Trophoblast cell (in vitro differentiated cells and primary cell): ENCODE results near the gene FBXO7.
A peak's percentile ranks its signal among the peaks of the same experiment; 100 is the strongest.

Source experiments
- DNase-seq, 2 donors: peaks; one replicate each; pipeline ENCODE4 v3.0.0-alpha.2; 2016
- H2AFZ ChIP-seq: 2 replicates; pipeline ENCODE4 v1.6.1; 2013; ENCODE audit warnings: low read length, moderate library complexity, mild to moderate bottlenecking; ENCODE audit not compliant: insufficient read depth, poor library complexity
- H2AK5ac ChIP-seq: 2 replicates; pipeline ENCODE4 v1.6.1; 2013; ENCODE audit warnings: mild to moderate bottlenecking, low read length
- H2BK120ac ChIP-seq: 2 replicates; pipeline ENCODE4 v1.6.1; 2013; ENCODE audit warnings: low read length, mild to moderate bottlenecking, moderate library complexity; ENCODE audit not compliant: insufficient read depth, poor library complexity
- H2BK12ac ChIP-seq: 2 replicates; pipeline ENCODE4 v1.6.1; 2013; ENCODE audit warnings: mild to moderate bottlenecking, low read length, moderate library complexity
- H2BK5ac ChIP-seq: 2 replicates; pipeline ENCODE4 v1.6.1; 2013; ENCODE audit warnings: low read length, low read depth, moderate library complexity, mild to moderate bottlenecking; ENCODE audit not compliant: poor library complexity
- H3K14ac ChIP-seq: 2 replicates; pipeline ENCODE4 v1.6.1; 2013; ENCODE audit warnings: mild to moderate bottlenecking, low read length
- H3K18ac ChIP-seq: 2 replicates; pipeline ENCODE4 v1.6.1; 2013; ENCODE audit warnings: mild to moderate bottlenecking, low read length
- H3K23ac ChIP-seq: 2 replicates; pipeline ENCODE4 v1.6.1; 2013; ENCODE audit warnings: low read length
- H3K27ac ChIP-seq: 2 replicates; pipeline ENCODE4 v1.5.1; 2013; ENCODE audit warnings: low read depth, mild to moderate bottlenecking, inconsistent platforms, low read length, moderate library complexity
- H3K27me3 ChIP-seq: 2 replicates; pipeline ENCODE4 v1.6.1; 2013; ENCODE audit warnings: inconsistent platforms, mild to moderate bottlenecking, low read length, moderate library complexity; ENCODE audit not compliant: insufficient read depth
- H3K36me3 ChIP-seq, 2 experiments: 1 replicate in 1 of 2; 2 replicates in 1 of 2; pipeline ENCODE4 v1.6.1; 2013; ENCODE audit warnings: low read length in 2 of 2, mild to moderate bottlenecking in 2 of 2, moderate library complexity in 1 of 2; ENCODE audit not compliant: insufficient read depth in 2 of 2, control insufficient read depth in 1 of 2
- H3K4ac ChIP-seq: 2 replicates; pipeline ENCODE4 v1.6.1; 2013; ENCODE audit warnings: low read depth, mild to moderate bottlenecking, low read length, moderate library complexity
- H3K4me1 ChIP-seq, 2 experiments: 1 replicate in 1 of 2; 2 replicates in 1 of 2; pipeline ENCODE4 v1.6.1; 2013; ENCODE audit warnings: low read length in 2 of 2, mild to moderate bottlenecking in 2 of 2, moderate library complexity in 1 of 2; ENCODE audit not compliant: insufficient read depth in 2 of 2, control insufficient read depth in 1 of 2
- H3K4me2 ChIP-seq: 2 replicates; pipeline ENCODE4 v1.6.1; 2013; ENCODE audit warnings: inconsistent platforms, mild to moderate bottlenecking, low read length, moderate library complexity
- H3K4me3 ChIP-seq: 2 replicates; pipeline ENCODE4 v1.5.1; 2013; ENCODE audit warnings: mild to moderate bottlenecking, low read depth, low read length, inconsistent platforms
- H3K79me1 ChIP-seq: one replicate; pipeline ENCODE4 v1.6.1; 2013; ENCODE audit warnings: low read length
- H3K79me2 ChIP-seq: 2 replicates; pipeline ENCODE4 v1.6.1; 2013; ENCODE audit warnings: low read length, mild to moderate bottlenecking; ENCODE audit not compliant: control insufficient read depth, insufficient read depth, poor library complexity
- H3K9ac ChIP-seq: 2 replicates; pipeline ENCODE4 v1.6.1; 2013; ENCODE audit warnings: mild to moderate bottlenecking, low read length
- H3K9me3 ChIP-seq: 2 replicates; pipeline ENCODE4 v1.6.1; 2013; ENCODE audit warnings: low read depth, mild to moderate bottlenecking, control low read depth, inconsistent platforms, low read length; ENCODE audit not compliant: insufficient read depth
- H4K12ac ChIP-seq: 2 replicates; pipeline ENCODE4 v1.6.1; 2013; ENCODE audit warnings: low read depth, mild to moderate bottlenecking, low read length, moderate library complexity
- H4K8ac ChIP-seq: 2 replicates; pipeline ENCODE4 v1.6.1; 2013; ENCODE audit warnings: low read depth, mild to moderate bottlenecking, low read length, moderate library complexity
- H4K91ac ChIP-seq: one replicate; pipeline ENCODE4 v1.6.1; 2013; ENCODE audit warnings: low read depth, mild to moderate bottlenecking, low read length, moderate library complexity
- WGBS: extraction: QIAGEN DNeasy Blood & Tissue Kit; methylation state at CpG from one replicate; pipeline ENCODE4 v1.1.7; 2013; ENCODE audit warnings: missing lambda C conversion rate; ENCODE audit not compliant: insufficient read length, insufficient coverage; ENCODE audit errors: extremely low coverage; 5-methylcytosine and 5-hydroxymethylcytosine counted together

Gene FBXO7

DNA sequence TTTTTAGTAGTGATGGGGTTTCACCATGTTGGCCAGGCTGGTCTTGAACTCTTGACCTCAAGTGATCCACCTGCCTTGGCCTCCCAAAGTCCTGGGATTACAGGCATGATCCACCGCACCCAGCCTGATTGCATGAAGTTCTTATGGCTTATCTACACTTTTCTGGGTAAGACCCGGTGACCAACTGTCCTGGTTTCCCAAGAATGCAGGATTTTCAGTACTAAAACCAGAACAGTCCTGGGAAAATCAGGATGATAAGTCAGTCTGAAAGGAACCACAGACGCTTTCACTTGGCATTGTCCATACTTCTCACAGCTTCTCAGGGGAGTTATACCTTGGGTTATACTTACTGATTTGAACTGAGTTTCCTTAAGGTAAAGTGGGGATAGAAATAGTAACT is 8.9 kb upstream of the FBXO7 start:
- no peak overlapping the region for H3K14ac ChIP-seq
- peak; percentile 66 to 67 for DNase-seq
- no peaks in the 10 kb centered on the region for H3K9me3 ChIP-seq
- no peaks in the 10 kb centered on the region for H3K79me2 ChIP-seq
- H2BK120ac ChIP-seq, result no peak overlapping the region
- no peak overlapping the region for H3K4me2 ChIP-seq
- no peak overlapping the region for H3K9ac ChIP-seq
- no peaks in the 10 kb centered on the region for H3K79me1 ChIP-seq
- H4K12ac ChIP-seq, result no peak overlapping the region
- no CpG with 5 or more reads among the region's 3 CpGs for WGBS
- H2AK5ac ChIP-seq, result no peak overlapping the region
- H2AFZ ChIP-seq, result no peak overlapping the region
- no peak overlapping the region for H2BK5ac ChIP-seq
- H4K8ac ChIP-seq, result no peak overlapping the region
- H3K27ac ChIP-seq, result no peak overlapping the region
- H3K4me3 ChIP-seq, result no peak overlapping the region
- no peaks in the 10 kb centered on the region for H3K36me3 ChIP-seq
- no peak overlapping the region for H3K23ac ChIP-seq
- H3K4me1 ChIP-seq, result no peaks in the 10 kb centered on the region
- H4K91ac ChIP-seq, result no peak overlapping the region
- H3K27me3 ChIP-seq, result no peaks in the 10 kb centered on the region
- H3K4ac ChIP-seq, result no peak overlapping the region
- no peak overlapping the region for H2BK12ac ChIP-seq
- no peak overlapping the region for H3K18ac ChIP-seq

DNA sequence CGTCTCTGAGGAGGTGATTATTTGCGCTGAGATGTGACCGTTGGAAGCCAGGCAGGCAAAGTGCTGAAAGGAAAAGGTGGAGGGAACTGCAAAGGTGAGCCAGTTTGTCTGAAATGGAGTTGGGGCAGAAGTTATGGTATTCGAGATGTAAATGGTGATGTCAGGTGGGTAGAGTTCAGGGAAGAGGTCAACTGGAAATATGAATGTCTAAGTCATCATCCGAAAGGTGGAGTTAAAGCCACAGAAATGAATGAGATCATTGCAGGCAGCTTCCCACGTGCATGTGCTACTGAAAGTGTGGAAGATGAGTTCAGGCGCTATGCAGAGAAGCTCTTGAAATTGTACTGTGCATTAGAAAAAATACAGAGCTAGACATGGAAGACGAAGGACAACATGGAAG is 8.1 kb upstream of the FBXO7 start:
- Histone ChIP-seq H2BK5ac (no peak overlapping the region), H2BK12ac (no peak overlapping the region), H3K14ac (no peak overlapping the region), H4K12ac (no peak overlapping the region), H3K18ac (no peak overlapping the region), H3K4me1 (no peaks in the 10 kb centered on the region), H3K27ac (no peak overlapping the region), H3K79me1 (no peaks in the 10 kb centered on the region), H3K27me3 (no peaks in the 10 kb centered on the region), H3K4me2 (no peak overlapping the region), H2BK120ac (no peak overlapping the region), H2AK5ac (no peak overlapping the region), H3K4me3 (no peak overlapping the region), H2AFZ (no peak overlapping the region), H3K23ac (no peak overlapping the region), H4K91ac (no peak overlapping the region), H3K79me2 (no peaks in the 10 kb centered on the region), H4K8ac (no peak overlapping the region), H3K9me3 (no peaks in the 10 kb centered on the region), H3K36me3 (no peaks in the 10 kb centered on the region), H3K4ac (no peak overlapping the region), H3K9ac (no peak overlapping the region)
- 100% methylated on average over 1 of the region's 8 CpGs for WGBS
- peak; percentile 51 to 70 for DNase-seq

DNA sequence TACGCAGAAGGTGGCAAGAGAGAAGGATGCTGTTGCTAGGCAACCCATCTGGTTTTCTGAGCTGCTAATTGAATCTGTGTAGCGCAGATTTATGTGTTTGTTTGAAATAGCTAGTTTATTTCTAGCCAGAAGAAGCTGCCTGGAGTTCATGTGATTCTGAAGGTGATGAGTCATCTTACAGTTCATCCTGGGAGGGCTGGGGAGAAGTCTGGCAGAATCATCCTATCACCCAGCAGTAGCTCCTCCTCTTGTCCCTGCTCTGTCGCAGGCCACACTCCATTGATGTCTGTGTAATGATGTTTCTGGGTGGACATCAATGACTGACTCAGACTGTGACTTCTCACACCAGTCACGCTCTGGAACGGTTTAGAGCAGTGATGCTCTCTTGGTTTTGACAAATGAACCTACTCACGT is 4.8 kb upstream of the FBXO7 start:
- H4K91ac ChIP-seq, result no peak overlapping the region
- H3K4me1 ChIP-seq, result no peaks in the 10 kb centered on the region
- no peak overlapping the region for H3K4me3 ChIP-seq
- no peak overlapping the region for H3K14ac ChIP-seq
- H2BK120ac ChIP-seq, result no peak overlapping the region
- H4K8ac ChIP-seq, result no peak overlapping the region
- no peak overlapping the region for H3K4ac ChIP-seq
- no peak overlapping the region for H2AFZ ChIP-seq
- peaks cover 6% of the 10 kb centered on the region for H3K79me1 ChIP-seq
- no peak overlapping the region for H2BK5ac ChIP-seq
- no peak overlapping the region for H3K27ac ChIP-seq
- no CpG with 5 or more reads among the region's 6 CpGs for WGBS
- no peak overlapping the region for H3K9ac ChIP-seq
- no peak overlapping the region for H3K4me2 ChIP-seq
- H3K36me3 ChIP-seq, result no peaks in the 10 kb centered on the region
- H2AK5ac ChIP-seq, result no peak overlapping the region
- no peak overlapping the region for H4K12ac ChIP-seq
- H3K23ac ChIP-seq, result no peak overlapping the region
- H2BK12ac ChIP-seq, result no peak overlapping the region
- no peak overlapping the region for H3K18ac ChIP-seq
- peak; percentile 14 to 54 for DNase-seq
- H3K79me2 ChIP-seq, result peaks cover 4% of the 10 kb centered on the region
- no peaks in the 10 kb centered on the region for H3K9me3 ChIP-seq
- no peaks in the 10 kb centered on the region for H3K27me3 ChIP-seq

DNA sequence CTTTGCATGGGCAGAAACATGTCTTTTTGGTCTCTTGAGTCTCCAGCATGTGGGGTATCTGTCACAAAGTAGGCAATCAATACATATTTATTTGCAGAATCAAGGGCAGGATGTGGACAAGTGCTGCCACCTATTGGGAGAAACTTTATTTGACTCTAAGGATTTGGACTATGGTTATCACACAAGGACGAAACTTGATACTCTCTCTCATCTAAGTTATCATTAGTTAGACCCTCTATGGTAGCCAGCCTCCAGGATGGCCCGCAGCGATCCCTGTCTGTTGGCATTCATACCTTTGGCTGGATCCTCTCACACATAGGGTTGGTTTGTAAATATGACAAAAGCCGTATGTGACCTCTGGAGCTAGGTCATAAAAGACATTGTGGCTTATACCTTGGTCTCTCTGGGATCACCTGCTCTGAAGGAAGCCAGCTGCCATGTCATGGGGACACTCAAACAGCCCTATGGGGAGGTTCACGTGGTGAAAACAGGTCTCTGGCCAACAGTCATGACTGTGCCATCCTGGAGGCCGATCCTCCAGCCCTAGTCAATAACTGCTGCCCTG is 1.1 kb upstream of the FBXO7 start:
- H4K8ac ChIP-seq, result peak overlapping the region; percentile 3
- H3K79me2 ChIP-seq, result peaks cover 10% of the 10 kb centered on the region
- H3K27me3 ChIP-seq, result no peaks in the 10 kb centered on the region
- WGBS, result no CpG with 5 or more reads among the region's 6 CpGs
- H3K14ac ChIP-seq, result no peak overlapping the region
- no peak overlapping the region for H2BK12ac ChIP-seq
- no peak overlapping the region for H3K4me3 ChIP-seq
- no peaks in the 10 kb centered on the region for H3K4me1 ChIP-seq
- H3K79me1 ChIP-seq, result peaks cover 11% of the 10 kb centered on the region
- no peak overlapping the region for H3K4me2 ChIP-seq
- no peak overlapping the region for H4K91ac ChIP-seq
- H3K9me3 ChIP-seq, result no peaks in the 10 kb centered on the region
- H3K18ac ChIP-seq, result no peak overlapping the region
- H4K12ac ChIP-seq, result no peak overlapping the region
- no peak overlapping the region for H3K9ac ChIP-seq
- peak overlapping the region; percentile 15 for H2AFZ ChIP-seq
- no peak overlapping the region for H2BK5ac ChIP-seq
- H2AK5ac ChIP-seq, result no peak overlapping the region
- no peak overlapping the region for H2BK120ac ChIP-seq
- H3K4ac ChIP-seq, result no peak overlapping the region
- no peak overlapping the region for H3K23ac ChIP-seq
- peak; percentile 27 to 84 for DNase-seq
- H3K27ac ChIP-seq, result no peak overlapping the region
- H3K36me3 ChIP-seq, result no peaks in the 10 kb centered on the region
